A549 (cell line): ENCODE results near the gene BLID. TPM values are rescaled to one million over a fixed set of nuclear protein-coding genes. Genes with fewer than 3 reads are reported as not detected.

ENCODE experiments used
- ATAC-seq, 2 experiments: fragments of 200-7000 bp in 1 of 2; fragments of >200 bp in 1 of 2; cut with Nextera tagmentation in 1 of 2; cut with Tn5 transposase in 1 of 2; 3 replicates each; pipeline versions ENCODE4 v1.8.0 to v1.9.1; 2018 to 2020; ENCODE audit warnings: mild to moderate bottlenecking in 1 of 2, moderate library complexity in 1 of 2
- CTCF ChIA-PET: fragments of 300-600 bp; sonication (Branson Sonifier 250); formaldehyde crosslinking; extraction: SDS; loops from one replicate; lab custom pipeline; 2021; ENCODE audit warnings: antibody characterized with exemption, inconsistent platforms; lab: Yijun Ruan, JAX
- POLR2A ChIA-PET: fragments of 350-600 bp; formaldehyde crosslinking; extraction: SDS; loops from one replicate; lab custom pipeline; 2021; ENCODE audit warnings: antibody characterized with exemption, inconsistent platforms; lab: Yijun Ruan, JAX
- DNase-seq, 2 experiments: peaks; one replicate each; pipeline versions ENCODE4 v3.0.0 to v3.0.0-alpha.2; 2011 to 2016; ENCODE audit warnings: low read depth in 1 of 2, low spot score in 1 of 2
- FAIRE-seq: peaks from 2 replicates; lab custom pipeline; 2011; peaks lifted over from hg19 to GRCh38; lab: Jason Lieb, UNC
- H3K27ac ChIP-seq, 2 experiments: fragments of >200 bp; sonication (Bioruptor Twin); formaldehyde crosslinking; 3 replicates each; pipeline ENCODE4 v1.5.1; 2016 to 2017
- H3K4me1 ChIP-seq: fragments of >200 bp; sonication (Bioruptor Twin); formaldehyde crosslinking; 3 replicates; pipeline ENCODE4 v1.6.1; 2016
- H3K4me2 ChIP-seq: fragments of >200 bp; sonication (Bioruptor Twin); formaldehyde crosslinking; 3 replicates; pipeline ENCODE4 v1.6.1; 2016
- H3K4me3 ChIP-seq: fragments of >200 bp; sonication (Bioruptor Twin); formaldehyde crosslinking; 3 replicates; pipeline ENCODE4 v1.5.1; 2016
- H3K9me3 ChIP-seq: fragments of >200 bp; sonication (Bioruptor Twin); formaldehyde crosslinking; 3 replicates; pipeline ENCODE4 v1.6.1; 2016
- BCL3 ChIP-seq: fragments of >200 bp; sonication (Bioruptor Twin); formaldehyde crosslinking; IDR thresholded peaks from 3 replicates; pipeline ENCODE4 v1.6.1; 2016
- BHLHE40 ChIP-seq: IDR thresholded peaks from 2 replicates; pipeline ENCODE4 v1.6.1; 2012; ENCODE audit warnings: low read depth, low read length, inconsistent platforms
- CBX8 ChIP-seq: fragments of 200-600 bp; sonication (generic); IDR thresholded peaks from 2 replicates; pipeline ENCODE4 v1.6.1; 2016
- CEBPB ChIP-seq, 2 experiments: fragments of >200 bp in 1 of 2; sonication (Bioruptor Twin) in 1 of 2; formaldehyde crosslinking in 1 of 2; IDR thresholded peaks; 2 replicates each; pipeline ENCODE4 v1.6.1; 2012 to 2016
- CHD4 ChIP-seq: fragments of 200-600 bp; sonication (generic); IDR thresholded peaks from 2 replicates; pipeline ENCODE4 v1.6.1; 2016; ENCODE audit warnings: antibody characterized with exemption, mild to moderate bottlenecking, borderline replicate concordance
- CTCF ChIP-seq: fragments of >200 bp; sonication (Bioruptor Twin); formaldehyde crosslinking; IDR thresholded peaks from 3 replicates; pipeline ENCODE4 v1.5.1; 2016
- EHF ChIP-seq: fragments of 250-450 bp; sonication (Bioruptor Pico); IDR thresholded peaks from 2 replicates; pipeline ENCODE4 v1.5.0; 2020; ENCODE audit warnings: mild to moderate bottlenecking
- ELK1 ChIP-seq: fragments of 150-350 bp; IDR thresholded peaks from 2 replicates; pipeline ENCODE4 v1.6.1; 2014; ENCODE audit warnings: low read depth, mild to moderate bottlenecking, low read length
- ESRRA ChIP-seq: fragments of 150-350 bp; IDR thresholded peaks from 2 replicates; pipeline ENCODE4 v1.6.1; 2014; ENCODE audit warnings: mild to moderate bottlenecking, low read length, borderline replicate concordance
- FOSL2 ChIP-seq, 2 experiments: fragments of 450-650 bp in 1 of 2; fragments of >200 bp in 1 of 2; sonication (Bioruptor Twin) in 1 of 2; formaldehyde crosslinking; IDR thresholded peaks; 2 replicates each; pipeline versions ENCODE4 v1.5.0 to v1.6.1; 2016 to 2020; ENCODE audit warnings: mild to moderate bottlenecking in 1 of 2, moderate library complexity in 1 of 2
- GATA3 ChIP-seq: IDR thresholded peaks from 2 replicates; pipeline ENCODE4 v1.6.1; 2012; ENCODE audit warnings: borderline replicate concordance
- HDAC2 ChIP-seq: fragments of 200-600 bp; sonication (generic); IDR thresholded peaks from 2 replicates; pipeline ENCODE4 v1.6.1; 2016
- JUNB ChIP-seq: fragments of >200 bp; sonication (Bioruptor Twin); formaldehyde crosslinking; IDR thresholded peaks from 2 replicates; pipeline ENCODE4 v1.6.1; 2016
- KDM5A ChIP-seq: fragments of 200-600 bp; sonication (generic); IDR thresholded peaks from 2 replicates; pipeline ENCODE4 v1.6.1; 2016; ENCODE audit warnings: antibody characterized with exemption, mild to moderate bottlenecking
- MAFK ChIP-seq: fragments of 450-650 bp; IDR thresholded peaks from 2 replicates; pipeline ENCODE4 v1.6.1; 2014; ENCODE audit not compliant: partially characterized antibody
- MAX ChIP-seq: IDR thresholded peaks from 2 replicates; pipeline ENCODE4 v1.6.1; 2012
- NR3C1 ChIP-seq: fragments of >200 bp; sonication (Bioruptor Twin); formaldehyde crosslinking; IDR thresholded peaks from 3 replicates; pipeline ENCODE4 v1.6.1; 2017
- PBX3 ChIP-seq: IDR thresholded peaks from 2 replicates; pipeline ENCODE4 v1.6.1; 2012
- POLR2A ChIP-seq: IDR thresholded peaks from 2 replicates; pipeline ENCODE4 v1.6.1; 2012; ENCODE audit warnings: mild to moderate bottlenecking, low read length
- RARB ChIP-seq: fragments of 250-450 bp; sonication (Bioruptor Pico); IDR thresholded peaks from 2 replicates; pipeline ENCODE4 v1.8.0; 2021; ENCODE audit warnings: mild to moderate bottlenecking, moderate library complexity
- RCOR1 ChIP-seq: fragments of 150-350 bp; IDR thresholded peaks from 2 replicates; pipeline ENCODE4 v1.6.1; 2014; ENCODE audit warnings: antibody characterized with exemption, low read length, low read depth
- USF2 ChIP-seq: fragments of 450-650 bp; IDR thresholded peaks from 2 replicates; pipeline ENCODE4 v1.6.1; 2014; ENCODE audit warnings: antibody characterized with exemption
- ZSCAN20 ChIP-seq: fragments of 250-450 bp; sonication (Bioruptor Pico); IDR thresholded peaks from 2 replicates; pipeline ENCODE4 v1.8.0; 2022; ENCODE audit warnings: mild to moderate bottlenecking, moderate library complexity
- WGBS: methylation state at CpG from one replicate; pipeline ENCODE4 v1.1.6; 2017; ENCODE audit errors: missing lambda C conversion rate; 5-methylcytosine and 5-hydroxymethylcytosine counted together
- polyA plus RNA-seq, 4 experiments: library from polyadenylated mRNA; depleted of rRNA in 3 of 4; stranded (reverse); fragments of >200 nt; fragmentation: RNase III in 1 of 4; extraction: RNeasy Plus Mini Kit Qiagen cat#74134 plus additional on column Dnase treatment in 1 of 4; gene quantifications; 2 replicates in 3 of 4; 3 replicates in 1 of 4; pipeline ENCODE4 v1.2.3, GENCODE V29; 2011 to 2017

The BLID gene
- polyA plus RNA-seq, 2 of the 4 experiments (the other 2 are of a cell fraction): 0.14 TPM; not detected in 1

GRCh38 chr11:122120096-122120495 is 4.1 kb upstream of the BLID start:
- H3K4me3 ChIP-seq: no peak overlapping the region
- peaks cover 13% of the 10 kb centered on the region; the same call in 1 of the 3 replicates for H3K4me1 ChIP-seq
- DNase-seq (no peak), FAIRE-seq (no peak), ATAC-seq (no peak)
- H3K27ac ChIP-seq: no peak overlapping the region
- 89% methylated on average over 6 of the region's 6 CpGs for WGBS
- no peaks in the 10 kb centered on the region for H3K9me3 ChIP-seq
- TF ChIP-seq CEBPB (IDR thresholded peaks at IDR 0.05): no peak
- TF ChIP-seq ZSCAN20 (CRISPR knock-in tag): no peak
- no peak for TF ChIP-seq MAFK
- no peak for TF ChIP-seq FOSL2 (IDR thresholded peaks at IDR 0.05)
- no peak for TF ChIP-seq FOSL2 (CRISPR knock-in tag; IDR thresholded peaks at IDR 0.05)
- TF ChIP-seq BCL3: no peak
- TF ChIP-seq KDM5A: no peak
- no peak for TF ChIP-seq NR3C1
- no peak for TF ChIP-seq BHLHE40
- TF ChIP-seq ESRRA: no peak
- no peak for TF ChIP-seq MAX
- no peak for TF ChIP-seq HDAC2
- no peak overlapping the region for H3K4me2 ChIP-seq
- CTCF ChIA-PET: no interaction called here
- POLR2A ChIA-PET: no interaction called here

- ChIA-PET CTCF (interaction anchor here (0.8 to 1.4 kb wide), 4 partner anchors 10 to 86 kb away, joined by 3 to 5 read pairs (median 4); no protein-coding TSS in a partner anchor), POLR2A (no interaction called here)
- Histone ChIP-seq H3K27ac (no peak overlapping the region), H3K4me1 (no peaks in the 10 kb centered on the region), H3K4me3 (no peak overlapping the region), H3K4me2 (no peak overlapping the region), H3K9me3 (no peaks in the 10 kb centered on the region)
- DNase-seq (no peak), FAIRE-seq (no peak), ATAC-seq (no peak)
- no peak for TF ChIP-seq EHF (CRISPR knock-in tag)
- TF ChIP-seq USF2: no peak
- no peak for TF ChIP-seq ELK1
- TF ChIP-seq POLR2A: no peak
- no peak for TF ChIP-seq GATA3
- no peak for TF ChIP-seq PBX3
- no peak for TF ChIP-seq CTCF
- TF ChIP-seq RCOR1: no peak
- TF ChIP-seq ESRRA: no peak
- TF ChIP-seq RARB: no peak
- no peak for TF ChIP-seq JUNB
- TF ChIP-seq CHD4: no peak
- no peak for TF ChIP-seq CBX8
Measured at GRCh38 chr11:122116591-122116990, 576 bp upstream of the BLID start.
